GM19193 (cell line): ENCODE data around the gene RFX4.

ENCODE experiments used
- POLR2A ChIP-seq: IDR thresholded peaks from 4 replicates; pipeline ENCODE4 v1.6.1; 2011; ENCODE audit not compliant: insufficient read depth, insufficient read length; ENCODE audit errors: extremely low read depth

RFX4 gene

GRCh38 chr12:106585105-106585520 lies 2.3 kb downstream of the RFX4 start:
- no peak for TF ChIP-seq POLR2A

- no peak for TF ChIP-seq POLR2A
Measured at GRCh38 chr12:106585521-106586277, 2.9 kb downstream of the RFX4 start.

- no peak for TF ChIP-seq POLR2A
Measured at GRCh38 chr12:106586278-106586802, 3.5 kb downstream of the RFX4 start.

- TF ChIP-seq POLR2A = no peak
Measured at GRCh38 chr12:106586803-106587684, 4.2 kb downstream of the RFX4 start.

- TF ChIP-seq POLR2A = no peak
Measured at GRCh38 chr12:106588771-106589170, 6.0 kb downstream of the RFX4 start.

- TF ChIP-seq POLR2A = no peak
Measured at GRCh38 chr12:106590601-106591000, 7.8 kb downstream of the RFX4 start.

- TF ChIP-seq POLR2A = no peak
Measured at GRCh38 chr12:106594447-106594846, 11.6 kb downstream of the RFX4 start.

- TF ChIP-seq POLR2A = no peak
Measured at GRCh38 chr12:106595268-106595667, 12.5 kb downstream of the RFX4 start.

- TF ChIP-seq POLR2A = no peak
Measured at GRCh38 chr12:106598003-106598402, 15.2 kb downstream of the RFX4 start.

- no peak for TF ChIP-seq POLR2A
Measured at GRCh38 chr12:106599302-106599701, 16.5 kb downstream of the RFX4 start.

- no peak for TF ChIP-seq POLR2A
Measured at GRCh38 chr12:106600503-106600902, 17.7 kb downstream of the RFX4 start.

GRCh38 chr12:106601031-106601430 lies 18.2 kb downstream of the RFX4 start:
- no peak for TF ChIP-seq POLR2A

GRCh38 chr12:106601496-106601895 lies 18.7 kb downstream of the RFX4 start:
- no peak for TF ChIP-seq POLR2A

- TF ChIP-seq POLR2A = no peak
Measured at GRCh38 chr12:106602076-106602475, 19.3 kb downstream of the RFX4 start.

- no peak for TF ChIP-seq POLR2A
Measured at GRCh38 chr12:106605254-106605653, 22.4 kb downstream of the RFX4 start.
